ENCODE data around the gene STYXL2. TPM values are rescaled to one million over a fixed set of nuclear protein-coding genes. Genes with fewer than 3 reads are reported as not detected.

STYXL2 gene
- total and polyA plus RNA-seq, 10 donors, result not detected

GRCh38 chr1:167137332-167137781 lies 43.5 kb downstream of the STYXL2 start:
- 58 to 78% (median 67%) methylated on average over 6 of the region's 6 CpGs for WGBS, 5 donors
- Histone ChIP-seq H3K27ac (no peak overlapping the region), H3K27me3 (replicated peaks in 1 of 7) (no peaks in the 10 kb centered on the region), H3K4me1 (no peaks in the 10 kb centered on the region), H3K4me3 (no peak overlapping the region), H3K9me3 (no peaks in the 10 kb centered on the region), H3K36me3 (no peaks in the 10 kb centered on the region)
- no peak for DNase-seq
- TF ChIP-seq POLR2AphosphoS5 (IDR thresholded peaks at IDR 0.05), result no peak
- TF ChIP-seq CTCF (IDR thresholded peaks at IDR 0.05 in 8 of 11, conservative IDR thresholded peaks at IDR 0.05 in 3 of 11), result no peak
- TF ChIP-seq POLR2A (IDR thresholded peaks at IDR 0.05), result no peak
- intact Hi-C loops (cut with DNase I; ENCODE audit: low total_unique reads), result no loop called here

- H3K9me3 ChIP-seq, result peaks cover 0 to 2% (median 0%) of the 10 kb centered on the region in 8 donors
- WGBS, 5 donors, result 89 to 93% (median 92%) methylated on average over 3 of the region's 3 CpGs
Measured at GRCh38 chr1:167137793-167138510, 44.1 kb downstream of the STYXL2 start.

GRCh38 chr1:167138703-167139102 lies 44.8 kb downstream of the STYXL2 start:
- Histone ChIP-seq H3K27me3 (replicated peaks in 1 of 7) (no peaks in the 10 kb centered on the region), H3K9me3 (peaks cover 0 to 3% (median 0%) of the 10 kb centered on the region in 8 donors), H3K4me1 (no peaks in the 10 kb centered on the region), H3K4me3 (no peak overlapping the region), H3K27ac (no peak overlapping the region), H3K36me3 (no peaks in the 10 kb centered on the region)
- TF ChIP-seq POLR2AphosphoS5 (IDR thresholded peaks at IDR 0.05) (no peak), POLR2A (IDR thresholded peaks at IDR 0.05) (no peak), CTCF (IDR thresholded peaks at IDR 0.05 in 8 of 11, conservative IDR thresholded peaks at IDR 0.05 in 3 of 11) (no peak)
- DNase-seq, result no peak
- intact Hi-C loops (cut with DNase I; ENCODE audit: low total_unique reads), result no loop called here
- 80 to 92% (median 91%) methylated on average over 1 of the region's 1 CpG for WGBS, 5 donors

More at GRCh38 chr1:167137793-167138510, 44.1 kb downstream of the STYXL2 start:
- H3K27ac ChIP-seq, result no peak overlapping the region
- no peak overlapping the region for H3K4me3 ChIP-seq
- no peaks in the 10 kb centered on the region for H3K36me3 ChIP-seq
- intact Hi-C loops (cut with DNase I; ENCODE audit: low total_unique reads), result no loop called here
- no peaks in the 10 kb centered on the region for H3K4me1 ChIP-seq
- TF ChIP-seq POLR2A (IDR thresholded peaks at IDR 0.05) (no peak), CTCF (IDR thresholded peaks at IDR 0.05 in 8 of 11, conservative IDR thresholded peaks at IDR 0.05 in 3 of 11) (no peak), POLR2AphosphoS5 (IDR thresholded peaks at IDR 0.05) (no peak)
- no peak for DNase-seq
- H3K27me3 ChIP-seq (replicated peaks in 1 of 7), result no peaks in the 10 kb centered on the region

- 88 to 93% (median 91%) methylated on average over 3 of the region's 3 CpGs for WGBS, 5 donors
- Histone ChIP-seq H3K27ac (no peak overlapping the region), H3K36me3 (no peaks in the 10 kb centered on the region), H3K4me3 (no peak overlapping the region), H3K27me3 (replicated peaks in 1 of 7) (no peaks in the 10 kb centered on the region), H3K4me1 (no peaks in the 10 kb centered on the region), H3K9me3 (peaks cover 1 to 8% (median 3%) of the 10 kb centered on the region in 8 donors)
- TF ChIP-seq POLR2A (IDR thresholded peaks at IDR 0.05) (no peak), CTCF (IDR thresholded peaks at IDR 0.05 in 8 of 11, conservative IDR thresholded peaks at IDR 0.05 in 3 of 11) (no peak), POLR2AphosphoS5 (IDR thresholded peaks at IDR 0.05) (no peak)
- intact Hi-C loops (cut with DNase I; ENCODE audit: low total_unique reads), result no loop called here
- no peak for DNase-seq
Measured at GRCh38 chr1:167141963-167142362, 48.1 kb downstream of the STYXL2 start.

Measured in spleen (tissue), 11 donors.